ENCODE data around the gene SERPINC1. TPM values are rescaled to one million over a fixed set of nuclear protein-coding genes. Genes with fewer than 3 reads are reported as not detected.

SERPINC1 gene
- total and polyA plus RNA-seq, 9 of the 15 experiments (the other 6 are each of a cell fraction or from before 2014, with no cell fraction given): 0.07 to 1.2 (median 0.50) TPM

DNA sequence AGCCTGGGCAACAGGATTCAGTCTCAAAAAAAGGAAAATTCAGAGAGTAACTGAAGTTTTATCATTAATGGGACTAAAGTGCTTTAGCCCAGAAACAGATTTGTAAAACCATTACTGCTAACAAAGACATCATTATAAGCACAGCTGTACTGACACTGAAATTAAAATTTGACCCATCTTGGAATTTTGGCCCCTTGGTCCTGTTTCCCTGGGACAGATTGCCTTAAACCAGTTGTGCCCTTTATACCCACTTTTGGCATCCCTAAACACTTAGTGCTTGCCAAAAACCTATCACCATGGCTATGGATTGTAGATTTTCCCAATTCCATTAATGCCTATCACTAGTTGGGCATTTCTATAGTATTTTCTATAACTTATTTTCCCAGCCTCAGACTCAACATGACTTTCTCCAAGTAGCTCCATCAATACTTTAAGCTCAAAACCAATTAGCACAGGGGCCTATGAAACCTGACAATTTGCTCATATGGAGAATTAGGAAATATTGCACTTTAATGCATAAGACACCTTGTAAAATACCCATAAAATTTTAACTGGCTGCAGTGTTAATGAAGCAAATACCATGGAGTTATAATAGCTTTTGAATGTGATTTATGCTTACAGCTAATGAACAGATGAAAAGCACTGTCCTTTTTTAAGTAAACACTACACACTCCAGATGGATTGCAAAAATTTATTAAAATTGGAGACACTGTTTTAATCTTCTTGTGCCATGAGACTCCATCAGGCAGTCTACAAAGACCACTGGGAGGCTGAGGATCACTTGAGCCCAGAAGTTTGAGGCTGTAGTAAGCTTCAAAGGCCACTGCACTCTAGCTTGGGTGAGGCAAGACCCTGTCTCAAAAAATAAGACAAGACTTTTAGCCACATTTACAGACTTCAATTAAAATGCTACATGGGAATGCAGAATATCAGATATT, 53.6 kb downstream of the SERPINC1 start (continued):
- TF ChIP-seq RFX7 (CRISPR knock-in tag; IDR thresholded peaks at IDR 0.05): 0 out of 2 replicates have a peak, but pooled peaks have one; percentile 40
- TF ChIP-seq ZNF134 (CRISPR knock-in tag; conservative IDR thresholded peaks at IDR 0.05): peak; percentile 11; the same call in 1 of the 2 replicates
- TF ChIP-seq, protein P1, sequence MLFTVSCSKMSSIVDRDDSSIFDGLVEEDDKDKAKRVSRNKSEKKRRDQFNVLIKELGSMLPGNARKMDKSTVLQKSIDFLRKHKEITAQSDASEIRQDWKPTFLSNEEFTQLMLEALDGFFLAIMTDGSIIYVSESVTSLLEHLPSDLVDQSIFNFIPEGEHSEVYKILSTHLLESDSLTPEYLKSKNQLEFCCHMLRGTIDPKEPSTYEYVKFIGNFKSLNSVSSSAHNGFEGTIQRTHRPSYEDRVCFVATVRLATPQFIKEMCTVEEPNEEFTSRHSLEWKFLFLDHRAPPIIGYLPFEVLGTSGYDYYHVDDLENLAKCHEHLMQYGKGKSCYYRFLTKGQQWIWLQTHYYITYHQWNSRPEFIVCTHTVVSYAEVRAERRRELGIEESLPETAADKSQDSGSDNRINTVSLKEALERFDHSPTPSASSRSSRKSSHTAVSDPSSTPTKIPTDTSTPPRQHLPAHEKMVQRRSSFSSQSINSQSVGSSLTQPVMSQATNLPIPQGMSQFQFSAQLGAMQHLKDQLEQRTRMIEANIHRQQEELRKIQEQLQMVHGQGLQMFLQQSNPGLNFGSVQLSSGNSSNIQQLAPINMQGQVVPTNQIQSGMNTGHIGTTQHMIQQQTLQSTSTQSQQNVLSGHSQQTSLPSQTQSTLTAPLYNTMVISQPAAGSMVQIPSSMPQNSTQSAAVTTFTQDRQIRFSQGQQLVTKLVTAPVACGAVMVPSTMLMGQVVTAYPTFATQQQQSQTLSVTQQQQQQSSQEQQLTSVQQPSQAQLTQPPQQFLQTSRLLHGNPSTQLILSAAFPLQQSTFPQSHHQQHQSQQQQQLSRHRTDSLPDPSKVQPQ (CRISPR knock-in tag; IDR thresholded peaks at IDR 0.05; ENCODE audit: borderline replicate concordance): no peak
- TF ChIP-seq, protein P2, sequence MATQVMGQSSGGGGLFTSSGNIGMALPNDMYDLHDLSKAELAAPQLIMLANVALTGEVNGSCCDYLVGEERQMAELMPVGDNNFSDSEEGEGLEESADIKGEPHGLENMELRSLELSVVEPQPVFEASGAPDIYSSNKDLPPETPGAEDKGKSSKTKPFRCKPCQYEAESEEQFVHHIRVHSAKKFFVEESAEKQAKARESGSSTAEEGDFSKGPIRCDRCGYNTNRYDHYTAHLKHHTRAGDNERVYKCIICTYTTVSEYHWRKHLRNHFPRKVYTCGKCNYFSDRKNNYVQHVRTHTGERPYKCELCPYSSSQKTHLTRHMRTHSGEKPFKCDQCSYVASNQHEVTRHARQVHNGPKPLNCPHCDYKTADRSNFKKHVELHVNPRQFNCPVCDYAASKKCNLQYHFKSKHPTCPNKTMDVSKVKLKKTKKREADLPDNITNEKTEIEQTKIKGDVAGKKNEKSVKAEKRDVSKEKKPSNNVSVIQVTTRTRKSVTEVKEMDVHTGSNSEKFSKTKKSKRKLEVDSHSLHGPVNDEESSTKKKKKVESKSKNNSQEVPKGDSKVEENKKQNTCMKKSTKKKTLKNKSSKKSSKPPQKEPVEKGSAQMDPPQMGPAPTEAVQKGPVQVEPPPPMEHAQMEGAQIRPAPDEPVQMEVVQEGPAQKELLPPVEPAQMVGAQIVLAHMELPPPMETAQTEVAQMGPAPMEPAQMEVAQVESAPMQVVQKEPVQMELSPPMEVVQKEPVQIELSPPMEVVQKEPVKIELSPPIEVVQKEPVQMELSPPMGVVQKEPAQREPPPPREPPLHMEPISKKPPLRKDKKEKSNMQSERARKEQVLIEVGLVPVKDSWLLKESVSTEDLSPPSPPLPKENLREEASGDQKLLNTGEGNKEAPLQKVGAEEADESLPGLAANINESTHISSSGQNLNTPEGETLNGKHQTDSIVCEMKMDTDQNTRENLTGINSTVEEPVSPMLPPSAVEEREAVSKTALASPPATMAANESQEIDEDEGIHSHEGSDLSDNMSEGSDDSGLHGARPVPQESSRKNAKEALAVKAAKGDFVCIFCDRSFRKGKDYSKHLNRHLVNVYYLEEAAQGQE (IDR thresholded peaks at IDR 0.05; ENCODE audit: borderline replicate concordance): no peak
- TF ChIP-seq, protein P2 (CRISPR knock-in tag; IDR thresholded peaks at IDR 0.05; ENCODE audit: low read depth): no peak
- TF ChIP-seq ZNF57 (CRISPR knock-in tag; IDR thresholded peaks at IDR 0.05): no peak
- TF ChIP-seq ZNF586 (CRISPR knock-in tag; conservative IDR thresholded peaks at IDR 0.05): peak; percentile 77
- TF ChIP-seq, protein P3, sequence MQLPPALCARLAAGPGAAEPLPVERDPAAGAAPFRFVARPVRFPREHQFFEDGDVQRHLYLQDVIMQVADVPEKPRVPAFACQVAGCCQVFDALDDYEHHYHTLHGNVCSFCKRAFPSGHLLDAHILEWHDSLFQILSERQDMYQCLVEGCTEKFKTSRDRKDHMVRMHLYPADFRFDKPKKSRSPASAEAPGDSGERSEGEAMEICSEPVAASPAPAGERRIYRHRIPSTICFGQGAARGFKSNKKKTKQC (CRISPR knock-in tag; IDR thresholded peaks at IDR 0.05): no peak
- TF ChIP-seq, protein P4, sequence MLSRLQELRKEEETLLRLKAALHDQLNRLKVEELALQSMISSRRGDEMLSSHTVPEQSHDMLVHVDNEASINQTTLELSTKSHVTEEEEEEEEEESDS (CRISPR knock-in tag; IDR thresholded peaks at IDR 0.05): 0 out of 2 replicates have a peak, but pooled peaks have one; percentile 4
- TF ChIP-seq TRIM28 (IDR thresholded peaks at IDR 0.05): no peak

Data from K562 (cell line).